SK-N-SH (cell line): ENCODE results near the gene C6orf15. TPM values are rescaled to one million over a fixed set of nuclear protein-coding genes. Genes with fewer than 3 reads are reported as not detected.

ENCODE experiments used
- CTCF ChIA-PET: fragments of 300-600, 350-600 bp; formaldehyde crosslinking; extraction: SDS; loops from one replicate; lab custom pipeline; 2021; lab: Yijun Ruan, JAX
- POLR2A ChIA-PET: fragments of 350-600 bp; sonication (Branson Sonifier 250); formaldehyde crosslinking; extraction: SDS; loops from one replicate; lab custom pipeline; 2020; ENCODE audit warnings: antibody characterized with exemption, inconsistent platforms; lab: Yijun Ruan, JAX
- DNase-seq: peaks from one replicate; pipeline ENCODE4 v3.0.0; 2012
- H2AFZ ChIP-seq: fragments of 200-600 bp; sonication (generic); 2 replicates; pipeline ENCODE4 v1.8.1; 2016; ENCODE audit warnings: antibody characterized with exemption, mild to moderate bottlenecking, low read depth
- H3F3A ChIP-seq: fragments of 200-600 bp; sonication (generic); replicated peaks from 2 replicates; pipeline ENCODE3; 2016; ENCODE audit warnings: antibody characterized with exemption, mild to moderate bottlenecking; ENCODE audit not compliant: insufficient read depth
- H3K27ac ChIP-seq, 2 experiments: fragments of 200-500 bp in 1 of 2; fragments of 200-600 bp in 1 of 2; sonication (Bioruptor generic) in 1 of 2; sonication (generic), shearing (Covaris generic) in 1 of 2; 2 replicates each; pipeline versions ENCODE4 v1.5.1 to v1.6.1; 2014 to 2016; ENCODE audit warnings: low read depth in 2 of 2, inconsistent platforms in 1 of 2, low read length in 1 of 2, mild to moderate bottlenecking in 1 of 2, mixed read lengths in 1 of 2
- H3K27me3 ChIP-seq: fragments of 200-600 bp; sonication (generic), shearing (Covaris generic); 2 replicates; pipeline ENCODE4 v1.6.1; 2016; ENCODE audit warnings: mixed run types; ENCODE audit not compliant: insufficient read depth
- H3K36me3 ChIP-seq, 2 experiments: fragments of 200-500 bp in 1 of 2; fragments of 200-600 bp in 1 of 2; sonication (Bioruptor generic) in 1 of 2; sonication (generic) in 1 of 2; replicated peaks in 1 of 2; 2 replicates each; pipeline versions ENCODE3 to v1.5.1; 2014 to 2016; ENCODE audit warnings: low read length in 1 of 2, mild to moderate bottlenecking in 1 of 2; ENCODE audit not compliant: insufficient read depth in 2 of 2, control insufficient read depth in 1 of 2
- H3K4me1 ChIP-seq, 2 experiments: fragments of 200-500 bp in 1 of 2; fragments of 200-600 bp in 1 of 2; sonication (Bioruptor generic) in 1 of 2; sonication (generic), shearing (Covaris generic) in 1 of 2; 2 replicates each; pipeline versions ENCODE4 v1.5.1 to v1.6.1; 2014 to 2016; ENCODE audit warnings: low read depth in 1 of 2, low read length in 1 of 2, mixed run types in 1 of 2; ENCODE audit not compliant: insufficient read depth in 2 of 2, control insufficient read depth in 1 of 2
- H3K4me2 ChIP-seq: fragments of 200-600 bp; sonication (generic), shearing (Covaris generic); 2 replicates; pipeline ENCODE4 v1.6.1; 2017; ENCODE audit warnings: mixed run types
- H3K4me3 ChIP-seq, 2 experiments: fragments of 200-500 bp in 1 of 2; fragments of 200-600 bp in 1 of 2; sonication (Bioruptor generic) in 1 of 2; sonication (generic), shearing (Covaris generic) in 1 of 2; 2 replicates each; pipeline versions ENCODE4 v1.5.1 to v1.8.1; 2014 to 2016; ENCODE audit warnings: low read depth in 2 of 2, inconsistent platforms in 1 of 2, low read length in 1 of 2, mild to moderate bottlenecking in 1 of 2, mixed read lengths in 1 of 2, moderate library complexity in 1 of 2
- H3K79me2 ChIP-seq: fragments of 200-600 bp; sonication (generic); 2 replicates; pipeline ENCODE4 v1.8.1; 2017; ENCODE audit warnings: mild to moderate bottlenecking; ENCODE audit not compliant: insufficient read depth
- H3K9ac ChIP-seq: fragments of 200-600 bp; sonication (generic); 2 replicates; pipeline ENCODE4 v1.6.1; 2017; ENCODE audit warnings: mixed run types
- H3K9me2 ChIP-seq: fragments of 200-600 bp; sonication (generic); 2 replicates; pipeline ENCODE4 v1.6.1; 2017; ENCODE audit warnings: mixed run types
- H3K9me3 ChIP-seq: fragments of 200-600 bp; sonication (generic); 2 replicates; pipeline ENCODE4 v1.6.1; 2017; ENCODE audit warnings: mixed run types, mild to moderate bottlenecking, moderate library complexity
- H4K20me1 ChIP-seq: fragments of 200-600 bp; sonication (generic); 2 replicates; pipeline ENCODE4 v1.6.1; 2017; ENCODE audit warnings: mild to moderate bottlenecking, mixed run types; ENCODE audit not compliant: insufficient read depth
- ELF1 ChIP-seq: IDR thresholded peaks from 2 replicates; pipeline ENCODE4 v1.4.0; 2012
- EP300 ChIP-seq, 2 experiments: IDR thresholded peaks; 2 replicates each; pipeline versions ENCODE4 v1.4.0 to v1.6.1; 2012; ENCODE audit warnings: borderline replicate concordance in 1 of 2, low read depth in 1 of 2, low read length in 1 of 2
- FOSL2 ChIP-seq: IDR thresholded peaks from 2 replicates; pipeline ENCODE4 v1.4.0; 2012; ENCODE audit warnings: low read depth, mild to moderate bottlenecking, moderate library complexity, borderline replicate concordance
- JUND ChIP-seq: IDR thresholded peaks from 2 replicates; pipeline ENCODE4 v1.4.0; 2012
- NRF1 ChIP-seq: IDR thresholded peaks from 2 replicates; pipeline ENCODE4 v1.6.1; 2012; ENCODE audit warnings: low read depth, mild to moderate bottlenecking, low read length
- POLR2AphosphoS5 ChIP-seq: IDR thresholded peaks from 2 replicates; pipeline ENCODE4 v1.6.1; 2012; ENCODE audit warnings: low read depth, low read length
- RAD21 ChIP-seq: IDR thresholded peaks from 2 replicates; pipeline ENCODE4 v1.6.1; 2012; ENCODE audit warnings: mild to moderate bottlenecking, low read length
- RCOR1 ChIP-seq: fragments of 150-350 bp; IDR thresholded peaks from 2 replicates; pipeline ENCODE4 v1.6.1; 2017; ENCODE audit warnings: antibody characterized with exemption, low read length
- SIN3A ChIP-seq: IDR thresholded peaks from 2 replicates; pipeline ENCODE4 v1.6.1; 2012; ENCODE audit warnings: low read depth, mild to moderate bottlenecking, low read length, moderate library complexity, borderline replicate concordance
- TCF12 ChIP-seq: IDR thresholded peaks from 2 replicates; pipeline ENCODE4 v1.4.0; 2012
- YY1 ChIP-seq: IDR thresholded peaks from 2 replicates; pipeline ENCODE4 v1.4.0; 2012; ENCODE audit warnings: low read depth, mild to moderate bottlenecking
- ZBTB33 ChIP-seq: IDR thresholded peaks from 2 replicates; pipeline ENCODE4 v1.4.0; 2012; ENCODE audit warnings: low read depth, borderline replicate concordance
- WGBS: methylation state at CpG from one replicate; pipeline ENCODE4 v1.1.6; 2017; ENCODE audit warnings: low lambda C conversion rate; 5-methylcytosine and 5-hydroxymethylcytosine counted together
- polyA plus RNA-seq, 3 experiments: library from polyadenylated mRNA; depleted of rRNA; stranded (reverse); fragments of >200 nt; gene quantifications; 2 replicates each; pipeline ENCODE4 v1.2.3, GENCODE V29; 2012
- TF ChIP-seq, protein P1 (sequence below): IDR thresholded peaks from 2 replicates; pipeline ENCODE4 v1.4.0; 2012; ENCODE audit warnings: low read depth, borderline replicate concordance
- TF ChIP-seq, protein P2 (sequence below): IDR thresholded peaks from 2 replicates; pipeline ENCODE4 v1.6.1; 2012; ENCODE audit warnings: mild to moderate bottlenecking, low read depth, low read length, moderate library complexity
- TF ChIP-seq, protein P3 (sequence below): fragments of 200-600 bp; sonication (generic); IDR thresholded peaks from 2 replicates; pipeline ENCODE4 v1.6.1; 2017; ENCODE audit warnings: antibody characterized with exemption, mild to moderate bottlenecking, moderate library complexity

Gene C6orf15
- polyA plus RNA-seq, 1 of the 3 experiments (the other 2 are of a cell fraction): not detected

GRCh38 chr6:31121131-31121790 is 8.9 kb upstream of the C6orf15 start:
- CTCF ChIA-PET: interaction anchor here (2.4 kb wide), 1 partner anchor 16 kb away, joined by 7 read pairs; no protein-coding TSS in a partner anchor
- no peak for DNase-seq
- peaks cover 18% of the 10 kb centered on the region for H3K79me2 ChIP-seq
- TF ChIP-seq ELF1 (no peak), POLR2AphosphoS5 (no peak), EP300 (IDR thresholded peaks at IDR 0.05; ENCODE audit: borderline replicate concordance in 1 of 2, low read depth in 1 of 2, low read length in 1 of 2) (no peak), RAD21 (no peak), FOSL2 (no peak), YY1 (no peak), ZBTB33 (no peak)
- TF ChIP-seq, protein P1, sequence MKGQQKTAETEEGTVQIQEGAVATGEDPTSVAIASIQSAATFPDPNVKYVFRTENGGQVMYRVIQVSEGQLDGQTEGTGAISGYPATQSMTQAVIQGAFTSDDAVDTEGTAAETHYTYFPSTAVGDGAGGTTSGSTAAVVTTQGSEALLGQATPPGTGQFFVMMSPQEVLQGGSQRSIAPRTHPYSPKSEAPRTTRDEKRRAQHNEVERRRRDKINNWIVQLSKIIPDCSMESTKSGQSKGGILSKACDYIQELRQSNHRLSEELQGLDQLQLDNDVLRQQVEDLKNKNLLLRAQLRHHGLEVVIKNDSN: no peak
- peaks cover 2 to 8% of the 10 kb centered on the region in 2 experiments; a peak in 2 of 4 replicates for H3K4me1 ChIP-seq
- no peak overlapping the region for H2AFZ ChIP-seq
- H3K4me3 ChIP-seq: no peak overlapping the region
- H3F3A ChIP-seq: peaks cover 3% of the 10 kb centered on the region
- POLR2A ChIA-PET: no interaction called here
- H3K4me2 ChIP-seq: no peak overlapping the region
- H3K36me3 ChIP-seq: no peaks in the 10 kb centered on the region
- H3K27me3 ChIP-seq: no peaks in the 10 kb centered on the region
- WGBS: 76% methylated on average over 7 of the region's 12 CpGs
- 0 out of 2 replicates have a peak, but pooled peaks cover 3% of the 10 kb centered on the region for H4K20me1 ChIP-seq
- no peak overlapping the region for H3K27ac ChIP-seq
- no peaks in the 10 kb centered on the region for H3K9me2 ChIP-seq
- H3K9ac ChIP-seq: no peak overlapping the region
- no peaks in the 10 kb centered on the region for H3K9me3 ChIP-seq

DNA sequence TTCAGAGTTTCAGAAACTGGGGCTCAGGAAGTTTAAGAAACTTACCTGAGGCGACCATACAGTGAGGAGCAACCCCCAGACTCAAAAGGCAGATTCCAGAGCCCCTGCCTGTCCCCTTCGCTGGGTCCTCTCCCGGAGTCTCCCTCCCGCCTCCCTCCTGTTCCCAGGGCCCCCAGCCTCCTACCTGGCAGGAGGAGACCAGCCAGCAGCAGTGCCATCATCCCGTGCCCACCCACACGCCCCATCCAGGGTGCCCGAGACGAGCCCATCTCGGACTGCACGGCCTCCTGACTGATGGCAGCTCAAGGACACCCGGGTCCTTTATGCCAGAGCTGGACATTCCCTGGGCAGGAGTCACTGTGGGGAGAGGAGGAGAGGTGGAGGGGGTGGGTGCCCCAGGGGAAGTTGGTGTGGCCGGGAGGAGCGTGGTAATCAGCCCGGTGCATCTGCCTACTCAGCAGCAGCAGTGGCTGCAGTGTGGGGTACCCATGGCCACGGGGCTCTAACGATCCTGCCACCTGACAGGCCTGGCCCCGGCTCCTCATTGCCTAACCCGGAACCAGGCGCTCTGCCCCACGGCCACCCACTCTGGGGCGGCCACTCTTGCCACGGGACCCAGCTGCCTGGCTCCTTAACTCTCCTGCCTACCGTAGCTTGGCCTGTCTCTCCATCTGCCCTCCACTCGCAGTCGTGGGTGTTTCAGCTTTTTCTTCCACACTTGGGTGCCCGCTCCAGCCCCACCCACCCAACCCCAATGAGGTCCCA is 8.0 kb upstream of the C6orf15 start, which contains the start of gene CDSN:
CDSN (minus strand) TSS at position 296 of the 765 bp plus-strand sequence; CDS start at position 269, 27 bp downstream.
- H3K9ac ChIP-seq: no peak within 1 kb of the TSS
- H3F3A ChIP-seq: peaks cover 3% of the 10 kb centered on the region
- no peak for DNase-seq
- H4K20me1 ChIP-seq: 0 out of 2 replicates have a peak, but pooled peaks cover 3% of the 10 kb centered on the region
- no peak within 1 kb of the TSS for H3K4me3 ChIP-seq
- no peak within 1 kb of the TSS for H3K4me2 ChIP-seq
- no peaks in the 10 kb centered on the region for H3K27me3 ChIP-seq
- H3K27ac ChIP-seq: no peak within 1 kb of the TSS
- H3K9me2 ChIP-seq: no peaks in the 10 kb centered on the region
- H2AFZ ChIP-seq: no peak within 1 kb of the TSS
- 60% methylated on average over 17 of the region's 26 CpGs for WGBS
- POLR2A ChIA-PET: no interaction called here
- no peaks in the 10 kb centered on the region for H3K36me3 ChIP-seq
- peaks cover 2 to 8% of the 10 kb centered on the region in 2 experiments; a peak in 2 of 4 replicates for H3K4me1 ChIP-seq
- TF ChIP-seq JUND (no peak), FOSL2 (no peak), SIN3A (no peak), TCF12 (no peak), RCOR1 (no peak), NRF1 (no peak)
- TF ChIP-seq, protein P2, sequence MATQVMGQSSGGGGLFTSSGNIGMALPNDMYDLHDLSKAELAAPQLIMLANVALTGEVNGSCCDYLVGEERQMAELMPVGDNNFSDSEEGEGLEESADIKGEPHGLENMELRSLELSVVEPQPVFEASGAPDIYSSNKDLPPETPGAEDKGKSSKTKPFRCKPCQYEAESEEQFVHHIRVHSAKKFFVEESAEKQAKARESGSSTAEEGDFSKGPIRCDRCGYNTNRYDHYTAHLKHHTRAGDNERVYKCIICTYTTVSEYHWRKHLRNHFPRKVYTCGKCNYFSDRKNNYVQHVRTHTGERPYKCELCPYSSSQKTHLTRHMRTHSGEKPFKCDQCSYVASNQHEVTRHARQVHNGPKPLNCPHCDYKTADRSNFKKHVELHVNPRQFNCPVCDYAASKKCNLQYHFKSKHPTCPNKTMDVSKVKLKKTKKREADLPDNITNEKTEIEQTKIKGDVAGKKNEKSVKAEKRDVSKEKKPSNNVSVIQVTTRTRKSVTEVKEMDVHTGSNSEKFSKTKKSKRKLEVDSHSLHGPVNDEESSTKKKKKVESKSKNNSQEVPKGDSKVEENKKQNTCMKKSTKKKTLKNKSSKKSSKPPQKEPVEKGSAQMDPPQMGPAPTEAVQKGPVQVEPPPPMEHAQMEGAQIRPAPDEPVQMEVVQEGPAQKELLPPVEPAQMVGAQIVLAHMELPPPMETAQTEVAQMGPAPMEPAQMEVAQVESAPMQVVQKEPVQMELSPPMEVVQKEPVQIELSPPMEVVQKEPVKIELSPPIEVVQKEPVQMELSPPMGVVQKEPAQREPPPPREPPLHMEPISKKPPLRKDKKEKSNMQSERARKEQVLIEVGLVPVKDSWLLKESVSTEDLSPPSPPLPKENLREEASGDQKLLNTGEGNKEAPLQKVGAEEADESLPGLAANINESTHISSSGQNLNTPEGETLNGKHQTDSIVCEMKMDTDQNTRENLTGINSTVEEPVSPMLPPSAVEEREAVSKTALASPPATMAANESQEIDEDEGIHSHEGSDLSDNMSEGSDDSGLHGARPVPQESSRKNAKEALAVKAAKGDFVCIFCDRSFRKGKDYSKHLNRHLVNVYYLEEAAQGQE: no peak
- TF ChIP-seq, protein P3, sequence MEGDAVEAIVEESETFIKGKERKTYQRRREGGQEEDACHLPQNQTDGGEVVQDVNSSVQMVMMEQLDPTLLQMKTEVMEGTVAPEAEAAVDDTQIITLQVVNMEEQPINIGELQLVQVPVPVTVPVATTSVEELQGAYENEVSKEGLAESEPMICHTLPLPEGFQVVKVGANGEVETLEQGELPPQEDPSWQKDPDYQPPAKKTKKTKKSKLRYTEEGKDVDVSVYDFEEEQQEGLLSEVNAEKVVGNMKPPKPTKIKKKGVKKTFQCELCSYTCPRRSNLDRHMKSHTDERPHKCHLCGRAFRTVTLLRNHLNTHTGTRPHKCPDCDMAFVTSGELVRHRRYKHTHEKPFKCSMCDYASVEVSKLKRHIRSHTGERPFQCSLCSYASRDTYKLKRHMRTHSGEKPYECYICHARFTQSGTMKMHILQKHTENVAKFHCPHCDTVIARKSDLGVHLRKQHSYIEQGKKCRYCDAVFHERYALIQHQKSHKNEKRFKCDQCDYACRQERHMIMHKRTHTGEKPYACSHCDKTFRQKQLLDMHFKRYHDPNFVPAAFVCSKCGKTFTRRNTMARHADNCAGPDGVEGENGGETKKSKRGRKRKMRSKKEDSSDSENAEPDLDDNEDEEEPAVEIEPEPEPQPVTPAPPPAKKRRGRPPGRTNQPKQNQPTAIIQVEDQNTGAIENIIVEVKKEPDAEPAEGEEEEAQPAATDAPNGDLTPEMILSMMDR: no peak
- peaks cover 27% of the 10 kb centered on the region for H3K79me2 ChIP-seq
- H3K9me3 ChIP-seq: no peaks in the 10 kb centered on the region
- CTCF ChIA-PET: interaction anchor here (1.5 to 2.4 kb wide), 2 partner anchors 9 to 17 kb away, joined by 5 to 7 read pairs; no protein-coding TSS in a partner anchor
